Inflammatory macrophage (primary cell): ENCODE measurements around the gene NDUFV2.
"Not testable (repeated sequence)": the region's sequence is repeated elsewhere in the genome, so short reads cannot be mapped to it uniquely, and the experiment has no call there.

ENCODE experiments used
- DNase-seq, 2 donors: peaks; one replicate each; pipeline ENCODE4 v3.0.0-alpha.2; 2020 to 2022

The NDUFV2 gene

GRCh38 chr18:9157806-9158205, 55.3 kb downstream of the NDUFV2 start:
- no peak for DNase-seq

GRCh38 chr18:9160014-9160413, 57.5 kb downstream of the NDUFV2 start:
- DNase-seq: no peak

GRCh38 chr18:9162663-9163062, 60.2 kb downstream of the NDUFV2 start:
- DNase-seq: not testable (repeated sequence)

- DNase-seq: not testable (repeated sequence)
Measured at GRCh38 chr18:9164149-9164548, 61.6 kb downstream of the NDUFV2 start.

- not testable (repeated sequence) for DNase-seq
Measured at GRCh38 chr18:9165883-9166282, 63.4 kb downstream of the NDUFV2 start.

- DNase-seq: not testable (repeated sequence)
Measured at GRCh38 chr18:9169515-9169914, 67.0 kb downstream of the NDUFV2 start.

GRCh38 chr18:9171919-9172318, 69.4 kb downstream of the NDUFV2 start:
- DNase-seq: not testable (repeated sequence)

- DNase-seq: no peak
Measured at GRCh38 chr18:9172506-9173127, 70.1 kb downstream of the NDUFV2 start.

GRCh38 chr18:9173770-9174233, 71.3 kb downstream of the NDUFV2 start:
- DNase-seq: peak in 1 of 2 donors; percentile 1

- DNase-seq: peak; percentile 76 to 85
Measured at GRCh38 chr18:9174302-9174701, 71.8 kb downstream of the NDUFV2 start.

- DNase-seq: no peak
Measured at GRCh38 chr18:9175115-9175514, 72.6 kb downstream of the NDUFV2 start.

- no peak for DNase-seq
Measured at GRCh38 chr18:9177031-9177430, 74.5 kb downstream of the NDUFV2 start.

GRCh38 chr18:9177466-9177865, 75.0 kb downstream of the NDUFV2 start:
- DNase-seq: peak in 1 of 2 donors; percentile 1

- DNase-seq: peak in 1 of 2 donors; percentile 1
Measured at GRCh38 chr18:9178557-9178956, 76.1 kb downstream of the NDUFV2 start.

GRCh38 chr18:9181275-9181674, 78.8 kb downstream of the NDUFV2 start:
- DNase-seq: no peak

- DNase-seq: peak in 1 of 2 donors; percentile 2
Measured at GRCh38 chr18:9182852-9183399, 80.4 kb downstream of the NDUFV2 start.
